Endothelial cell of umbilical vein (primary cell): Measurements from ENCODE around the gene DOCK7.
"Not testable (repeated sequence)": the region's sequence is repeated elsewhere in the genome, so short reads cannot be mapped to it uniquely, and the experiment has no call there.

Experiments used
- EZH2 ChIP-seq: IDR thresholded peaks from 2 replicates; pipeline ENCODE4 v1.6.1; 2012; ENCODE audit warnings: borderline replicate concordance, low read depth, mild to moderate bottlenecking, moderate library complexity, low read length, inconsistent platforms; ENCODE audit not compliant: severe bottlenecking
- MYC ChIP-seq: IDR thresholded peaks from one replicate; pipeline ENCODE4 v1.6.1; 2011; ENCODE audit warnings: mild to moderate bottlenecking, low read depth, low read length
- POLR2A ChIP-seq: IDR thresholded peaks from 2 replicates; pipeline ENCODE4 v1.6.1; 2012; ENCODE audit warnings: low read depth, mild to moderate bottlenecking, control low read depth, low read length
- POLR2AphosphoS5 ChIP-seq: IDR thresholded peaks from 2 replicates; pipeline ENCODE4 v1.6.1; 2012; ENCODE audit warnings: low read depth, mild to moderate bottlenecking, control low read depth, low read length, moderate library complexity; ENCODE audit not compliant: insufficient read depth
- TF ChIP-seq, protein P1 (sequence below), 2 donors: IDR thresholded peaks; 1 replicate in 1 of 2; 2 replicates in 1 of 2; pipeline ENCODE4 v1.5.1; 2011; ENCODE audit warnings: low read length in 2 of 2, mild to moderate bottlenecking in 2 of 2, moderate library complexity in 2 of 2, control low read depth in 1 of 2, inconsistent platforms in 1 of 2, low read depth in 1 of 2; ENCODE audit not compliant: insufficient read depth in 1 of 2; ENCODE audit errors: extremely low read depth in 1 of 2

- TF ChIP-seq, protein P1, sequence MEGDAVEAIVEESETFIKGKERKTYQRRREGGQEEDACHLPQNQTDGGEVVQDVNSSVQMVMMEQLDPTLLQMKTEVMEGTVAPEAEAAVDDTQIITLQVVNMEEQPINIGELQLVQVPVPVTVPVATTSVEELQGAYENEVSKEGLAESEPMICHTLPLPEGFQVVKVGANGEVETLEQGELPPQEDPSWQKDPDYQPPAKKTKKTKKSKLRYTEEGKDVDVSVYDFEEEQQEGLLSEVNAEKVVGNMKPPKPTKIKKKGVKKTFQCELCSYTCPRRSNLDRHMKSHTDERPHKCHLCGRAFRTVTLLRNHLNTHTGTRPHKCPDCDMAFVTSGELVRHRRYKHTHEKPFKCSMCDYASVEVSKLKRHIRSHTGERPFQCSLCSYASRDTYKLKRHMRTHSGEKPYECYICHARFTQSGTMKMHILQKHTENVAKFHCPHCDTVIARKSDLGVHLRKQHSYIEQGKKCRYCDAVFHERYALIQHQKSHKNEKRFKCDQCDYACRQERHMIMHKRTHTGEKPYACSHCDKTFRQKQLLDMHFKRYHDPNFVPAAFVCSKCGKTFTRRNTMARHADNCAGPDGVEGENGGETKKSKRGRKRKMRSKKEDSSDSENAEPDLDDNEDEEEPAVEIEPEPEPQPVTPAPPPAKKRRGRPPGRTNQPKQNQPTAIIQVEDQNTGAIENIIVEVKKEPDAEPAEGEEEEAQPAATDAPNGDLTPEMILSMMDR (IDR thresholded peaks at IDR 0.05; ENCODE audit: extremely low read depth in 1 of 2, insufficient read depth in 1 of 2, low read depth in 1 of 2, low read length in 2 of 2): not testable (repeated sequence)
- not testable (repeated sequence) for TF ChIP-seq EZH2, POLR2AphosphoS5, MYC, POLR2A
Observed at GRCh38 chr1:62677822-62678221, 10.4 kb downstream of the DOCK7 start.
